HG03064 (cell line): ENCODE results near the gene NAA40.

Experiments
- ATAC-seq: cut with Tn5 transposase; IDR thresholded peaks from one replicate; pipeline ENCODE4 v1.9.1; 2021; ENCODE audit warnings: low read depth; ENCODE audit not compliant: unreplicated experiment

NAA40 gene

GRCh38 chr11:64005691-64006090 is 66.9 kb downstream of the NAA40 start:
- ATAC-seq: no peak

- no peak for ATAC-seq
These were observed 67.6 kb downstream of the NAA40 start for GRCh38 chr11:64006398-64006797.
